Endothelial cell of umbilical vein (primary cell): Measurements from ENCODE around the gene OPRM1. TPM values are rescaled to one million over a fixed set of nuclear protein-coding genes. Genes with fewer than 3 reads are reported as not detected.

Source experiments
- BruUV-seq: library from RNA; stranded (reverse); fragments of 400-500 nt; replicated peaks from 2 replicates; lab custom pipeline; 2021; lab: Mats Ljungman, UMichigan
- CTCF ChIA-PET: fragments of 300-600, 350-600 bp; sonication (Branson Sonifier 250); formaldehyde crosslinking; loops from one replicate; lab custom pipeline; 2021; ENCODE audit warnings: antibody characterized with exemption, inconsistent platforms; lab: Charles Lee
- POLR2A ChIA-PET: fragments of 300-600, 350-600 bp; sonication (Branson Sonifier 250); formaldehyde crosslinking; loops from one replicate; lab custom pipeline; 2021; ENCODE audit warnings: antibody characterized with exemption, inconsistent platforms; lab: Charles Lee
- DNase-seq: peaks from one replicate; pipeline ENCODE4 v3.0.0-alpha.2; 2011; ENCODE audit warnings: low read depth, low spot score
- FAIRE-seq: peaks from 2 replicates; lab custom pipeline; 2011; peaks lifted over from hg19 to GRCh38; lab: Jason Lieb, UNC
- H2AFZ ChIP-seq: 2 replicates; pipeline ENCODE4 v1.6.0; 2012; ENCODE audit warnings: low read depth, low read length, control low read depth, inconsistent platforms
- H3K27ac ChIP-seq: 2 replicates; pipeline ENCODE4 v1.5.1; 2011; ENCODE audit warnings: low read depth, mild to moderate bottlenecking, control low read depth, low read length, moderate library complexity; ENCODE audit not compliant: insufficient read depth
- H3K27me3 ChIP-seq, 2 experiments: 2 replicates each; pipeline versions ENCODE4 v1.6.0 to v1.6.1; 2011; ENCODE audit warnings: low read length in 2 of 2, mixed read lengths in 1 of 2; ENCODE audit not compliant: control insufficient read depth in 2 of 2, insufficient read depth in 2 of 2
- H3K36me3 ChIP-seq, 2 experiments: 2 replicates in 1 of 2; 3 replicates in 1 of 2; pipeline ENCODE4 v1.5.1; 2011; ENCODE audit warnings: low read length in 2 of 2, mild to moderate bottlenecking in 1 of 2, moderate library complexity in 1 of 2; ENCODE audit not compliant: control insufficient read depth in 2 of 2, insufficient read depth in 2 of 2; ENCODE audit errors: extremely low read depth in 1 of 2
- H3K4me1 ChIP-seq: 3 replicates; pipeline ENCODE4 v1.5.1; 2011; ENCODE audit warnings: mild to moderate bottlenecking, low read length; ENCODE audit not compliant: control insufficient read depth, insufficient read depth; ENCODE audit errors: extremely low read depth
- H3K4me2 ChIP-seq: 2 replicates; pipeline ENCODE4 v1.6.1; 2011; ENCODE audit warnings: low read length, control low read depth, mixed read lengths; ENCODE audit not compliant: insufficient read depth
- H3K4me3 ChIP-seq, 3 experiments: fragments of 200-600 bp in 1 of 3; sonication (generic), shearing (Covaris generic) in 1 of 3; replicated peaks in 1 of 3; 2 replicates each; pipeline ENCODE4 v1.5.1; 2011 to 2016; ENCODE audit warnings: control low read depth in 3 of 3, low read length in 3 of 3, mild to moderate bottlenecking in 2 of 3, inconsistent platforms in 1 of 3, low read depth in 1 of 3, moderate library complexity in 1 of 3; ENCODE audit not compliant: insufficient read depth in 1 of 3
- H3K79me2 ChIP-seq: 2 replicates; pipeline ENCODE4 v1.6.0; 2012; ENCODE audit warnings: low read length, inconsistent platforms; ENCODE audit not compliant: control insufficient read depth, insufficient read depth
- H3K9ac ChIP-seq: replicated peaks from 2 replicates; pipeline ENCODE3; 2011; ENCODE audit warnings: low read length, control low read depth; ENCODE audit not compliant: insufficient read depth; ENCODE audit errors: extremely low read depth
- H3K9me1 ChIP-seq: replicated peaks from 3 replicates; pipeline ENCODE4 v1.6.0; 2011; ENCODE audit warnings: mild to moderate bottlenecking, low read length; ENCODE audit not compliant: control insufficient read depth, insufficient read depth; ENCODE audit errors: extremely low read depth
- H3K9me3 ChIP-seq: replicated peaks from 2 replicates; pipeline ENCODE4 v1.5.1; 2012; ENCODE audit warnings: low read length, inconsistent platforms; ENCODE audit not compliant: control insufficient read depth, insufficient read depth
- H4K20me1 ChIP-seq: replicated peaks from 2 replicates; pipeline ENCODE3; 2011; ENCODE audit warnings: mild to moderate bottlenecking, low read length; ENCODE audit not compliant: control insufficient read depth, insufficient read depth; ENCODE audit errors: extremely low read depth
- CTCF ChIP-seq, 2 donors: IDR thresholded peaks; 1 replicate in 1 of 2; 2 replicates in 1 of 2; pipeline ENCODE4 v1.5.1; 2011; ENCODE audit warnings: low read length in 2 of 2, mild to moderate bottlenecking in 2 of 2, moderate library complexity in 2 of 2, control low read depth in 1 of 2, inconsistent platforms in 1 of 2, low read depth in 1 of 2; ENCODE audit not compliant: insufficient read depth in 1 of 2; ENCODE audit errors: extremely low read depth in 1 of 2
- EZH2 ChIP-seq: IDR thresholded peaks from 2 replicates; pipeline ENCODE4 v1.6.1; 2012; ENCODE audit warnings: borderline replicate concordance, low read depth, mild to moderate bottlenecking, moderate library complexity, low read length, inconsistent platforms; ENCODE audit not compliant: severe bottlenecking
- FOS ChIP-seq: IDR thresholded peaks from 2 replicates; pipeline ENCODE4 v1.6.1; 2011; ENCODE audit warnings: mild to moderate bottlenecking, low read length, moderate library complexity, borderline replicate concordance; ENCODE audit not compliant: insufficient read depth
- GATA2 ChIP-seq: IDR thresholded peaks from 2 replicates; pipeline ENCODE4 v1.7.0; 2011; ENCODE audit warnings: low read depth, mild to moderate bottlenecking, moderate library complexity, mixed read lengths, low read length; ENCODE audit not compliant: insufficient read length, insufficient read depth
- JUN ChIP-seq: IDR thresholded peaks from 2 replicates; pipeline ENCODE4 v1.6.1; 2011; ENCODE audit warnings: borderline replicate concordance, low read depth; ENCODE audit not compliant: insufficient read length, insufficient read depth
- MAX ChIP-seq: IDR thresholded peaks from 2 replicates; pipeline ENCODE4 v1.6.1; 2011; ENCODE audit not compliant: insufficient read depth, insufficient read length
- MYC ChIP-seq: IDR thresholded peaks from one replicate; pipeline ENCODE4 v1.6.1; 2011; ENCODE audit warnings: mild to moderate bottlenecking, low read depth, low read length
- POLR2A ChIP-seq: IDR thresholded peaks from 2 replicates; pipeline ENCODE4 v1.6.1; 2012; ENCODE audit warnings: low read depth, mild to moderate bottlenecking, control low read depth, low read length
- POLR2AphosphoS5 ChIP-seq: IDR thresholded peaks from 2 replicates; pipeline ENCODE4 v1.6.1; 2012; ENCODE audit warnings: low read depth, mild to moderate bottlenecking, control low read depth, low read length, moderate library complexity; ENCODE audit not compliant: insufficient read depth
- dilution Hi-C: fragments of 300-500 bp; cut with MboI; formaldehyde crosslinking; loops from one replicate; pipeline ENCODE4 v1.15.0; 2019; ENCODE audit warnings: low sequenced_read_pairs; ENCODE audit not compliant: extremely low pct_ligation_motif_present
- intact Hi-C: fragments of 100-400 bp; cut with micrococcal nuclease; formaldehyde crosslinking; loops from one replicate; pipeline ENCODE4 v1.10.0; 2022
- polyA plus RNA-seq, 4 experiments: library from polyadenylated mRNA; depleted of rRNA in 3 of 4; stranded (reverse) in 3 of 4; unstranded in 1 of 4; fragments of >200 nt; gene quantifications; 2 replicates each; pipeline versions ENCODE4 v1.2.1 to v1.2.3, GENCODE V29; 2011 to 2012; ENCODE audit warnings: missing spikeins in 1 of 4
- total RNA-seq: library from RNA; stranded (reverse); gene quantifications from 2 replicates; pipeline ENCODE4 v1.2.3, GENCODE V29; 2021

Gene OPRM1
- total and polyA plus RNA-seq, 2 donors (not counting 3 experiments of a cell fraction or from before 2014, with no cell fraction given): not detected

GRCh38 chr6:154230910-154231595, 192.0 kb downstream of the OPRM1 start:
- Histone ChIP-seq H3K9me1 (no peaks in the 10 kb centered on the region), H3K4me2 (no peak overlapping the region), H3K79me2 (no peaks in the 10 kb centered on the region), H4K20me1 (no peaks in the 10 kb centered on the region), H3K4me1 (no peaks in the 10 kb centered on the region), H3K9ac (no peak overlapping the region), H2AFZ (no peak overlapping the region), H3K36me3 (no peaks in the 10 kb centered on the region), H3K4me3 (no peak overlapping the region), H3K9me3 (no peaks in the 10 kb centered on the region), H3K27ac (no peak overlapping the region), H3K27me3 (no peaks in the 10 kb centered on the region)
- ChIA-PET POLR2A (no interaction called here), CTCF (no interaction called here)
- no peak for TF ChIP-seq FOS
- no peak for TF ChIP-seq EZH2
- TF ChIP-seq MAX: no peak
- no peak for TF ChIP-seq JUN
- no peak for TF ChIP-seq MYC
- TF ChIP-seq POLR2A: no peak
- TF ChIP-seq POLR2AphosphoS5: no peak
- no peak for TF ChIP-seq CTCF (IDR thresholded peaks at IDR 0.05; ENCODE audit: extremely low read depth in 1 of 2, insufficient read depth in 1 of 2, low read depth in 1 of 2, low read length in 2 of 2)
- no peak for TF ChIP-seq GATA2
- intact Hi-C loops (no loop called here), dilution Hi-C loops (no loop called here)
- DNase-seq (no peak), FAIRE-seq (no peak)
- BruUV-seq: no TSS peak
